CD4-positive, alpha-beta T cell treated with Interleukin-2 at 100 ng/mL for 4 hours (primary cell): Measurements from ENCODE around the gene MED28.
"Not testable (repeated sequence)": the region's sequence is repeated elsewhere in the genome, so short reads cannot be mapped to it uniquely, and the experiment has no call there.

Source experiments
- DNase-seq: peaks from one replicate; pipeline ENCODE4 v3.0.0-alpha.2; 2020; ENCODE audit warnings: low spot score

The MED28 gene

DNA sequence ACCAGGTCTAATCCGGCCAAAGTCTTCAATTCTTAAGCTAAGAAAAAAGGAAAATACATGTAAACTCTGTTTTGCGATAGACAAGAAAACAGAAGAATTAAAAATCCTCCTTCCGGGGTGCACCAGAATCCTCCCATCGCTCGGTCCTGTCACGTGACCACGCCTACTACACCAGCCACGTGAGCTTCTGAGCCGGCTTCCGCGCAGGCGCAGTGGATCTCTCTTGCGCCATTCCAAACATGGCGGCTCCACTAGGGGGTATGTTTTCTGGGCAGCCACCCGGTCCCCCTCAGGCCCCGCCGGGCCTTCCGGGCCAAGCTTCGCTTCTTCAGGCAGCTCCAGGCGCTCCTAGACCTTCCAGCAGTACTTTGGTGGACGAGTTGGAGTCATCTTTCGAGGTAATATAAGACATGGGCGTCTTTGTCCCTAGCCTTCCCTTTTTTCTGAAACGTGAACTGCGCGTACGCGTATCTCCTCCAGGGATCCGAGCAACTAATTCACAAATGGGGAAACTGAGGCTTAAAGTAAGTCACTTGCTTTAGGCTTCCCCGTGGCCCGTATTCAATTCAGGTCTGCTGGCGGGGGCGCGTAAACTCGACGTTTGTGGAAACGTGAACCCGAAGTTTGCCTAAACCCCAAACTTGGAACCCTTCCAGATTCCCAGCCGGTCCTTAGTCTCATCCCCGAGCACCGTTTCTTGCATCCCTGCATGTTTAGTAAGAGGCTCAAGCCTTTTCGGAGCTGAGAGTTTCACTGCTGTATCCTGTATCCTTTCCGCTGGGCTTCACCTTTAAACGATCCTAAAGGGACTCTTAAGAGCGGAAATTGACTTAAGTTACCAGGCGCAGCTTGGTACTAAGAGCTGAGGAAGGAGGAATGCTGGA is at the start of gene MED28:
Gene MED28 (plus strand): TSS at position 226 of the 884 bp plus-strand sequence. CDS start 14 bp downstream, at position 240.
- DNase-seq = peak; percentile 95

DNA sequence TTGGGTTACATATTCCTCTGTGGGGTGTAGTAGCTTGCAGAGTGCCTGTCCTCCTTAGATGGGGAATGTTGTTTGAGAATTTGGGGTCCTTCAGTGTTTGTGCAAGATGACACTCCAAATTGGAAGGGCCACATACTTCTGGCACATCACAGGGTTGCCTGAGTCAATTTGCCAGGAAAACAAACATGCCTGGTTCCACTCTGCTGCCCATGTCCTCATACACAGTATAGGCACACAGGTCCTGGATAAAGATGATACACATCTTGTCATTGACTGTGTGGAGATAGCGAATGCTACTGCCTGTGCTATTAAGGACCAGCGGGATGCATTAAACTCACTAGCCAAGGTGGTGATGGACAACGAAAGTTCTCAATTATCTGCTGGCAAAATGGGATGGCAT is 48.6 kb upstream of the MED28 start:
- DNase-seq = no peak

- DNase-seq = no peak
These were observed 47.2 kb upstream of the MED28 start for GRCh38 chr4:17567271-17567670.

- no peak for DNase-seq
These were observed 40.2 kb upstream of the MED28 start for GRCh38 chr4:17574206-17574605.

- DNase-seq = not testable (repeated sequence)
These were observed 39.3 kb upstream of the MED28 start for GRCh38 chr4:17575177-17575576.

DNA sequence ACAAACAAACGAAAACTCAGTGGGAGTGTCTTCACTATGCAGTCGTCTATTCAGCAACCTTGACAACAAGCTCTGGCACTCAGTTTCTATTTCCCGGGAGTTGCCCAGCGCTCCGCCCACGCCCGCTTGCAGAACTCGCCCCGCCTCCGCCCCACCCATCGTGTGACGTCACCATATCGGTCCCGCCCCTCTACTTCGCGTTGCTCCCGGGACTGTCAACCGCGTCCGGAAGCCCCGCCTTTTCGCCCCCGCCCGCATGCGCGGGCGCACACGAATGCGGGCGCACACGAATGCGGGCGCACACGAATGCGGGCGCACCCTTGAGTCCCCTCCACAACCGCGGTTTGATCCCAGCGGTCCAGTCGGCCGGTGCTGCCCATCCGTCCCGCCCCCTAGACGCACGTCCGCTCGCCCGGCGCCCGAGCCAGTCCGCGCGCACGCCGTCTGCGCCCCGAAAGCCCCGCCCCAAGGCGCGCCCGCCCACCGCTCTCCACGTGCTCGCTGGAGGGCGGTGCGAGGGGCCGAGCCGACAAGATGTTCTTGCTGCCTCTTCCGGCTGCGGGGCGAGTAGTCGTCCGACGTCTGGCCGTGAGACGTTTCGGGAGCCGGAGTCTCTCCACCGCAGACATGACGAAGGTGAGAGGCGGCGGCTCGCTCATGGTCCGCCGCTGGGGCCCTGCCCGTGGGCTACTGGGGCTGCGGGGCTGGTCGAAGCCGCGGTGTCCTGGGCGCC is 37.3 kb upstream of the MED28 start, which contains the start of gene LAP3:
Gene LAP3 (plus strand): TSS at position 267 of the 733 bp plus-strand sequence. CDS start 268 bp downstream, at position 535.
- peak; percentile 99 for DNase-seq

DNA sequence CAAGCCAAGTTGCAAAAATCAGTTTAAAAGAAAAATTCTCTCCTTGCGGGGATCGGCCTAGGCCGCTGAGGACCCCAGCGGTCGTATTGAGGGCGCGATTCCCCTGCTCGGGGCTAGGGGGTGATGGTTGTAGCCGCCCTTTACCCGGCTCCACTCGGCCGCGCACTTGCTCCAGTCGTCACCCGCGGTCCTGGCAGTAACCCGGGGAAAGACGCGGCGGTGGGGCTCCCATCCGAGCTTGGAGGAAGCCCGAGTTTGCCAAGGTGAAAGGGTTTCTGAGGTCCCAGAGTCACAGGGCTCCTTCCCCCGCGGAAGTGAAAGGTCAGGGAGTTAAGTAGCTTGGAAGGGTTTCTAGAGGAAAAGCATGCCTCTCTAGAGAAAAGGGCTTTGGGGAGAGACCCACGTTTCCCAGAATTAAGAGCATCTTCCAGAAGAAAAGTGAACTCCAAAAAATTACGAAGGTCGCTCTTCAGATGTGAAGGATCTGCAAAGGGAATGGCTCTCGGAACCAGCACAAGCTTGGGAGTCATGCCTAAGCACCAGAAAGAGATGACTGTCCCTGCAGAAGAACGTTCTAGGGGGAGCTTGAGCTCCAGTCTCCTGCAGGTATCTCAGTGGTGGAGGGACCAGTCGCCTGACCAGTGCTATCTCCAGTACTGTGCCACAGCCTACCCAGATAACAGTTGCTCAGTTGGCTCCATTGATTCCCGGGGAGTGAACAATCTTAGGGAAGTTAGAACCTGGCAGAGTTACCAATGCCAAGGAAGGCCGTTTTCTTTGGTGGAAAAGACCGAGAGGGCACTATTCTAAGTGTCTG is 36.6 kb upstream of the MED28 start:
- DNase-seq = peak; percentile 19

GRCh38 chr4:17578482-17578891 is 36.0 kb upstream of the MED28 start:
- DNase-seq = peak; percentile 8

GRCh38 chr4:17580969-17581368 is 33.5 kb upstream of the MED28 start:
- no peak for DNase-seq

DNA sequence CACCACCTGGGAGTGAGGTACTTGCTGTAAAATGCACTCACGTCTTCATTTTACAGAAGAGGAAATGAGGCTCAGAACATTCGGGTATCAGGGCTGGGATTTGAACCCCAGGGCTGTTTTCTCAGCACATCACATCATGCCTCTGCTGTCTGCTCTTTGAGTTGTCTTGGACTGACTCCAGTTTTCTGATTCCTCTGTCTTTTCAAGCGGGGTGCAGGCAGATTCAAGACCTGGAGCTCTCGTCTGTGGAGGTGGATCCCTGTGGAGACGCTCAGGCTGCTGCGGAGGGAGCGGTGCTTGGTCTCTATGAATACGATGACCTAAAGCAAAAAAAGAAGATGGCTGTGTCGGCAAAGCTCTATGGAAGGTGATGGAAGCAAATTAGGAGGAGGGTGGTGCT is 31.2 kb upstream of the MED28 start:
- DNase-seq = no peak

DNA sequence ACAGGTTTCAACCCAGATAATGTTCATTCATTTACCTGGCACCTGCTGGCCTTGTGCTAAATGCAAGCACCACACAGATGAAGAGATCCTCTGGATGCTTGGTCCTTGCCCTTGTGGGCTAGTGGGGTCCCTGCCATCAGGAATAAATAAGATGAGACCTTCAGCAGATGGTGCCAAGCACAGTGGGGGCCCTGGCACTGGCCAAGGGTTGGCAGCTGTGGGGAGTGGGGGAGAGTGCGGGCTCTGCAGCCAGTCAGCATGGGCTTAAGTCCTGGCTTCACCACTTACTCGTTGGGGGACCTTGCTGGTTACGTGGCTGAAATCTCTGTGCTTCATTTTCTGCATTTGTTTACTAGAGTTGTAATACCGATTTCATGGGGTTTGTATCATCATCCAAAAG is 30.5 kb upstream of the MED28 start:
- DNase-seq = no peak

DNA sequence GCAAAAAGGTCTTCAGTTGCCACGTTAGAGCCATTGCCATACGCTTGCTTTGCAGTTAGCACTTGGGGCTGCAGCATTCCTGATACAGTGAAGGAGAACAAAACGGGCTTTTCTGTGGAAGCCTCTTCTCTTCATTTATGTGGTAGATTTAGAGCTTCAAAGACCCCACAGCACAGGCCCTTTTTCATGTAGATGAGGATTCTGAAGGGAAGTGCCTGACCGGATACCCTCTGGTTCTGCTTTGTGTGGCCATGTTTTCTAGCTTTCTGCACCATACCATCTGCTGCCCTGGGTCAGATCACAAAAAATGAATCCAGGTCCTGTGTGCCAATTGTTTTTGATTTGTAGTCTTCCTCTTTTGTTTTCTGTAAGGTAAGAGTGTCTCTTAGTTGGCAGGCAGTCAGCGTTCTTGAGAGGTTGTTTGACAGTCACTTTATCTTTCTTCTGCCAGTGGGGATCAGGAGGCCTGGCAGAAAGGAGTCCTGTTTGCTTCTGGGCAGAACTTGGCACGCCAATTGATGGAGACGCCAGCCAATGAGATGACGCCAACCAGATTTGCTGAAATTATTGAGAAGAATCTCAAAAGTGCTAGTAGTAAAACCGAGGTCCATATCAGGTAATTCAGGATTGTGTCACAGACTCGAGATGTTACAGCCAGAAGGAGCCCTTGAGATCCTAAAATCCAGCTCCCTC is 29.8 kb upstream of the MED28 start:
- no peak for DNase-seq

DNA sequence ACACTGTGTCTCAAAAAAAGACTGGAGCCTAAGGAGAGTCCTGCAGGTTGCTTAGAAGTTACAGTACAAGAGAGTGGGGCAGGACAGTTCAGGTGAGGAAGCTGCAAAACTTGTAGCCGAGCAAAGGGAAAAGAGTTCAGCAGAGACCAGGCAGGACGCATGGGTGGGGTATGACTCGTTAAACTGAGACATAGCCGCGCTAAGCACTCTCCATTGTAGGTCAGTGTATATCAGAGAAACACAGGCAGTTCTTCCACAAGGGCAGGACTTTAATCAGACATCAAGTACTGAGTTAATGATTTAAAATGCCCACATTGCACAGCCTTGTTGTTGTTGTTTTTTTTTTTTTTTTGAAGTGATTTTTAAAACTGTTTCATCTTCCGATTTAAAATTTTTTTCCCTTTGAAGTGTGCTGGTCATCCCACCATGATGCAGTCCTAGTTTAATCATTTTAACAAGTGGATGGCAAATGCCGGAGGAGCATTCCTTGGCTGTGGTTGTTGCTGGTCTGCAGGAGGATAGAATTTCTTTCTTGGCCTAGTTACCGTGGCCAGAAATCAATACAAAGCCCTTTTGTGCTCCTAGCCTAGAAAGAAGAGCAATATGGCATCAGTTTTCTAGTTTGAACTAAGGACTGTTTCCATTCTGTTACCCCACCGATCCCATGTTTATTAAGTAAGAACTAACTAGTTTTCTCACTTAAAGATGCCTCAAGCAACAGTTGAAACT is 27.2 kb upstream of the MED28 start:
- DNase-seq = no peak

GRCh38 chr4:17589355-17589754 is 25.1 kb upstream of the MED28 start:
- DNase-seq = no peak

DNA sequence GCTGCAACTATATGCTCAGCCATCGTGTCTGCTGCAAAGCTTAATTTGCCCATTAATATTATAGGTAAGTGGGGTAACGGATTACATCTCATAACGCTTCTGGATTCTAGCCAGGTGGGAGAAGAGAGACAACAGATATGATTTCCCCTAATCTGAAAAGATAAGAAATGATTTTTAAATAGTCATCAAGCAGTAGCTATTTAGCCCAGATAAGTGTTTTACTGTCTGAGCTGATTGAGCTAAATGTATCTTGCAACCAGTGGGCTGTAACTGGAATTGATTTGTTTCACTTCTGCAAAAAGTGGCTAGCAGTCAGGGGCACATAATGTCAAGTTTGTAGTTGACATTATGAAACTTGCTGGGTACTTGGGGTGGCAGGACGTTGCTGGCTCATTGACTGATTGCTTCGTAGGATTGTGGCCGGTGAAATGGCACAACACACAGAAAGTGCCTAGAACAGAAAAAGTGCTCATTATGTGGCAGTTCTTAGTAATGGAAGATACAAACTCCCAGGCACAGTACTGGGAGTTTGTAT is 18.9 kb upstream of the MED28 start:
- DNase-seq = no peak

DNA sequence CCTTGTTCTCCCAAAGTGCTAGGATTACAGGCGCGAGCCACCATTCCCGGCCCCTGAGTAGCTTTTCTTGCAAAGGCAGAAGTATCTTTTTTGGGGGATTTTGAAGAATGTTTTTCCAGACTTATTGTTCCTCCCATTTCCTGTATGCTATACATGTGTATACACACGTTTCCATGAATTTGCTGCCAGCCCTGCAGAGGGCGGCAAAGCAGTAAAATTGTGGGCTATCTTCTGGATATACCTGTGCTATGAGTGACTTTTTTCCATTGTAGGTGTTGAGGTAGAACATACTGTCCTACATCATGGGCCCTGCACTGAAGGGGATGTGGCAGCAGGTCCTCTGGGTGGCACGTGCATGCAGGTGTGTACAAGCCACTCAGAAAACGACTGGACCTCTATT is 16.9 kb upstream of the MED28 start:
- DNase-seq = no peak

- no peak for DNase-seq
These were observed 14.6 kb upstream of the MED28 start for GRCh38 chr4:17599826-17600225.

DNA sequence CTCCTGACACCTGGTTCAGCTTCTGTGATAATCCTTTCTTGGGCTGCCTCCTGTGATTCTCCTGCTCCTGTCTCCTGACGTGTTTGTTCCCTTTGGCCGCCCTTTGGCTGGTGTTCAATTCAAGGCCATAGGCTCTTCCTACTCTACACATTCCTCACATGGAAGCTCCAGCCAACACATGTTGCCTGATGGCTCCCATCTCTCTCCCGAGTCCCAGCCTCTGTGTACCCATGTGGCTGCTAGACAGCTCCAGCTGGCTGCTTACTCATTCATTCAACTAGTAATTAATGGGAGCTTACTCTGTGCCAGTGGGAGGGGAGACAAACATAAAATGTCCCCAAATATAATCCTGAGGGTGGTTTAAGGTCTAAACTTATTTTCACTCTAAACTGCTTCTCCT is 9.2 kb upstream of the MED28 start:
- no peak for DNase-seq

DNA sequence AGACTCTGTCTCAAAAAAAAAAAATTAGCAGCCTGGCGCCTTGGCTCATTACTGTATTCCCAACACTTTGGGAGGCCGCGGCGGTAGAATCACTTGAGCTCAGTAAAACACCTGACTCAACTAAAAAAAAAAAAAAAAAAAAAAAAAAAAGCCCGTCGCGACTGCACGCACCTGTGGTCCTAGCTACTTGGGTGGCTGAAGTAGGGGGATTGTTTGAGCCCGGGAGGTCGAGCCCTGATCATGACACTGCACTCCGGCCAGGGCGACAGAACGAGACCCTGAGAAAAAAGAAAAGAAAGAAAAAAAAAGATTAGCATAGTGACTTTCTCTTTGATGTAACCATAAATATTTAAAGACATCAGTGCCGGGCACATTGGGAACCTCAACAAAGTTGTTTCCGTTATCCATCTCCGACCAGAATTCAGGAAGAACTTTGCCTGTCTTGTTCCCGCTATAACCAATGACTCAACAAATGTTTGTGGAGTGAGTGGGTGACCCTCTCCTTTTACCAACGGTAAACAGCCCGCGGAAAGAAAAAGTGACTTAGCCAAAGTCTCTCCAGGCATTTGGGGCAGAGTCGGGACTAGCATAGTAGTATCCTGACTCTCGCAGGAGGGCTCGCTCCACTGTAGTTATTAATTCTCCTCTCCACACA is 553 bp upstream of the MED28 start:
- DNase-seq = no peak

GRCh38 chr4:17616283-17616682 is 1.8 kb downstream of the MED28 start:
- no peak for DNase-seq
